KOPT-K1 (cell line): ENCODE data around the gene SCNN1A.
A peak's percentile ranks its signal among the peaks of the same experiment; 100 is the strongest.
"Not testable (repeated sequence)": the region's sequence is repeated elsewhere in the genome, so short reads cannot be mapped to it uniquely, and the experiment has no call there.

Experiments used
- H3K27ac ChIP-seq: fragments of 200-600 bp; sonication (generic); 2 replicates; pipeline ENCODE4 v1.5.1; 2016; ENCODE audit warnings: antibody characterized with exemption, mild to moderate bottlenecking, low read depth, low read length; ENCODE audit not compliant: poor library complexity, severe bottlenecking
- H3K36me3 ChIP-seq: fragments of 200-600 bp; sonication (generic); 2 replicates; pipeline ENCODE4 v1.5.1; 2017; ENCODE audit warnings: antibody characterized with exemption, mild to moderate bottlenecking, low read length, moderate library complexity; ENCODE audit not compliant: insufficient read depth
- H3K9me3 ChIP-seq: fragments of 200-600 bp; sonication (generic); 2 replicates; pipeline ENCODE4 v1.5.1; 2017; ENCODE audit warnings: antibody characterized with exemption, low read length, mild to moderate bottlenecking; ENCODE audit not compliant: insufficient read depth, poor library complexity, severe bottlenecking

SCNN1A gene

GRCh38 chr12:6352193-6353173 is 22.9 kb downstream of the SCNN1A start:
- no peak overlapping the region for H3K27ac ChIP-seq
- H3K36me3 ChIP-seq = no peaks in the 10 kb centered on the region
- H3K9me3 ChIP-seq = no peaks in the 10 kb centered on the region

- Histone ChIP-seq H3K9me3 (no peaks in the 10 kb centered on the region), H3K36me3 (no peaks in the 10 kb centered on the region), H3K27ac (no peak overlapping the region)
Observed at GRCh38 chr12:6351622-6352021, 23.7 kb downstream of the SCNN1A start.

DNA sequence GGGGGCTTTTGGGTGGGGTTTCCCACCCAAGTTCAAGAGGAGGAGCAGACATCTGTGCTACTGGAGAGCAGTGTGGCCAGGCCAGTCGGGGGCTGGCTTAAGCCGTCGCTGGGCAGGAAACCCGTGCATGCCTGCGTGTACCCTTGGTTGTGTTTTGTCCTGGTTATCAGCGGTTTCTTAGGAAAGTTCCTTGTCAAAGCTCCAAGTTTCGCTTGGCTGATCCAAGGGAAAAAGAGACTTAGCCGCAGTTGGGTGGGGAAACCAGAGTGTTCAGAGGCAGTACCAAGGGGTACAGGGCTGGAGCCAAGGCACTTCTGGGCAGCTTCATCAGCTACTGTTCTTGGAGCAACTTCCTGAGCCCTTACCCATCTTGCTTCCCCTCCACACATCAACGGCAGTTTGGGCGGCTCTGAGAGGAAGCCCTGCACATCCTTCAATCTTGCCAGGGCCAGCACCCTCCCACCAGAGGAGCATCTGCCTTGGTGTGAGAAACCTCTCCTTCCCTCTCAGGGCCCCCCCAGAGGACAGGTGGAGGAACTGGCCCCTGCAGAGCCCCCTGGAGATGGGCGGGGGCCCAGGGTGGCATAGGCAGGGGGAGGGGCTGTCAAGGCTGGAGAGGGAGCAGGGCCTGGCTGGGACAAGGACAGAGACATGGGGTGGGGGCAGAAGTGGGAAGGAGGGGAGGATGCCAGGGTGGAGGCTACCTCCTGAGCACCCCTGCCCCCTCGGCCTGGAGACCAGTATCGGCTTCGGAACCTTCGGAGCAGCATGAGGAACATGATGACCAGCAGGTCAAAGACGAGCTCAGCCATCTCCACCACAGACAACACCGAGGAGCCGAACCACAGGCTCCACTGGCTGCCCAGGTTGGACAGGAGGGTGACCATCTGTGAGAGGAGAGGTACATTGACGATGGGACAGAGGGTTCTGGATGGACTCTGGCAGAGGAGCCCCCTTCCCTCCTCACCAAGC is 27.7 kb downstream of the SCNN1A start:
- H3K27ac ChIP-seq = peak overlapping the region; percentile 84

GRCh38 chr12:6346942-6347341 is 28.4 kb downstream of the SCNN1A start:
- Histone ChIP-seq H3K36me3 (no peaks in the 10 kb centered on the region), H3K27ac (peak overlapping the region; percentile 84), H3K9me3 (no peaks in the 10 kb centered on the region)

More for the DNA sequence above, 27.7 kb downstream of the SCNN1A start:
- no peaks in the 10 kb centered on the region for H3K9me3 ChIP-seq
- no peaks in the 10 kb centered on the region for H3K36me3 ChIP-seq

- peak overlapping the region; percentile 84 for H3K27ac ChIP-seq
- H3K9me3 ChIP-seq = no peaks in the 10 kb centered on the region
- no peaks in the 10 kb centered on the region for H3K36me3 ChIP-seq
Observed at GRCh38 chr12:6346235-6346832, 29.0 kb downstream of the SCNN1A start.

DNA sequence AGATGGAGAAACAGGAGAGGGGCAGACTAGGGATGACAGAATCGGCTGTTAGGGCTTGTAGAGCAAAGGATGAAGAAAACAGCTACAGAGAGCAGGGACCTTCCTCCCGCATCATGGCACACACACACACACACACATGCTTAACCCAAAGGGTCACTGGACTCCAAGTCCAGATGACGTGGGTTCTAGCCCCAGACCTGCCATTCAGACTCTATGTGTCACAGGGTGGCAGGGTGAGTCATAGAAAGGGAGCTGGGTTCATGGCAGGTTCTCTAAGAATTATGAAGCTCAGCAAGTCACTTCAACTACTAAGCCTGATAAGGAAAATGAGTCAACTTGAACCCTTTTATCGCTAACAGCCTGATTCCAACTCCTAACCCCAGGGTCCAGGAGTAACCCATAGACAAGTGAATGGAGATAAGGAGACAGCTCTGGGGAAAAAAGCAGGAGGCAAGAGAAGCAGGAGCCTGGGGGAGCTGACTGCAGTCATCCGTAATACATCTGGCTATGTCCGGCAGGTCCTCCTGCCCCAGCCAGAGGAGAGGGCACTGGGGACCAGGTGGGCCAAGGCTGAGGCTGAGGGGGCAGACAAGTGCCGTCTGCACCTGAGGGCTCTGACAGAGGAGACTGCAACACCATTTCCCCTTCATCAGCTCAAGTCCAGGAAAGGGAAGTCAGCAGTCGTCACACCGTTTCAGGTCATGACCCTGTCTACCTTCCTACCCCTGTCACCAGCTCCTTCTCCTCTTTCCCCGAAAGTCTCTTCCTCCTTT is 29.9 kb downstream of the SCNN1A start:
- no peaks in the 10 kb centered on the region for H3K9me3 ChIP-seq
- peak overlapping the region; percentile 84 for H3K27ac ChIP-seq
- H3K36me3 ChIP-seq = no peaks in the 10 kb centered on the region

GRCh38 chr12:6344101-6344660 is 31.2 kb downstream of the SCNN1A start:
- not testable (repeated sequence) for H3K9me3 ChIP-seq, H3K36me3 ChIP-seq
- peak overlapping the region; percentile 99 for H3K27ac ChIP-seq

DNA sequence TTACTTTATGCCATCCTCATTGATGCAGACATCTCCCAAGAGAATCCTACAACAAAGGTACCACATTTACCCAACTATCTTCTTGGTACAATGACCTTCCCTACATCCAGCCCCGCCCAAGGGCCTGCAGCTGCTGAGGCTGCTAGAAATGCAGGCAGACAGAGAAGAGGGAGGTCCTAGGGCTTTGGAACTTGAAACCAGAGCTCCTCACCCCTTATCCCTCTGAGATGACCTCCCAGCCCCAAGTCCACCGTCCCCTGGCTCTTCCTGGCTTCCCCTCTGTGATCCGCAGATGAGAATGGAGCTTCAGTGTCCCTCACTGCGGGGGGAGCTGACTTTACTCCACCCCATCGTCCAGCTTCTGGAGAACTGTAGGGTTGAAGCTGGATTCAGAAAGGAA is 31.8 kb downstream of the SCNN1A start:
- Histone ChIP-seq H3K9me3 (no peaks in the 10 kb centered on the region), H3K27ac (peak overlapping the region; percentile 99), H3K36me3 (no peaks in the 10 kb centered on the region)

DNA sequence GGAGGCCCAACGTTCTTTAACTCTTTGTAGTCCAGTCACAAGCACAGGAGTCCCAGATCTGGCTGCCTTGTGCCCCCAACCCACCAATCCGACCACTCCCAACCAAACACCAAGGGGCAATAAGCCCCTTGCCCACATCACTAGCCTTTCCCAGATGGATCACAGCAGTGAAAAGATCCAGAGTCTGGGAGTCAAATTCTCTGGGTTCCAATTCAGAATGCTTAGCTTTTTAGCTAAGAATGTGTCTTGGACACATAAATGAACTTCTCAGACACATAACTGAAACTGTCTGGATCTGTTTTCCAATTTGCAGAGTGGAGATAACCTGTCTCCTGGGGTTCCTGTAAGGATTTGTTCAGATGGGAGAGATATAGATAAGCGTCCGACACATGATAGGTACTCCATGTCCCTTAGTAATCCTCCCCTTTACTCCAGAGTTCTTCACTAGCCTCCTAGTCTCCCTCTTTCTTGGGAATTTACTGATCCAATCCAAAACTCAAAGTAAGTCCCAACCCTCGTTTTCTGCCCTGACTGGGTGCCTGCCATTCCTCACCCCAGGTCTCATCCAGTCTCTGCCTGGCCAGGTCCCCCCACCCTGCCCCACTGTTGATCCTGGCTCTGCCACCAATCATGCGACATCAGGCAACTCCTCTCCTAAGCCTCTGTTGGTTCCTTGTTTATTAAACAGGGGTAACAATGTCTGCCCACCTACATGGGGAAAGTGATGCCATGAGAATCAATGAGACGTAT is 33.0 kb downstream of the SCNN1A start:
- no peaks in the 10 kb centered on the region for H3K36me3 ChIP-seq

GRCh38 chr12:6341417-6342139 is 33.8 kb downstream of the SCNN1A start, which contains the start of gene TNFRSF1A:
Gene TNFRSF1A, minus strand, starts transcription at chr12:6342076. Its CDS starts 262 bp downstream, at chr12:6341814.
- peak within 1 kb of the TSS; percentile 99 for H3K27ac ChIP-seq
- no peaks in the 10 kb centered on the region for H3K9me3 ChIP-seq
- H3K36me3 ChIP-seq = no peaks in the 10 kb centered on the region

More for the DNA sequence above, 33.0 kb downstream of the SCNN1A start:
- Histone ChIP-seq H3K27ac (peak overlapping the region; percentile 99), H3K9me3 (no peaks in the 10 kb centered on the region)

DNA sequence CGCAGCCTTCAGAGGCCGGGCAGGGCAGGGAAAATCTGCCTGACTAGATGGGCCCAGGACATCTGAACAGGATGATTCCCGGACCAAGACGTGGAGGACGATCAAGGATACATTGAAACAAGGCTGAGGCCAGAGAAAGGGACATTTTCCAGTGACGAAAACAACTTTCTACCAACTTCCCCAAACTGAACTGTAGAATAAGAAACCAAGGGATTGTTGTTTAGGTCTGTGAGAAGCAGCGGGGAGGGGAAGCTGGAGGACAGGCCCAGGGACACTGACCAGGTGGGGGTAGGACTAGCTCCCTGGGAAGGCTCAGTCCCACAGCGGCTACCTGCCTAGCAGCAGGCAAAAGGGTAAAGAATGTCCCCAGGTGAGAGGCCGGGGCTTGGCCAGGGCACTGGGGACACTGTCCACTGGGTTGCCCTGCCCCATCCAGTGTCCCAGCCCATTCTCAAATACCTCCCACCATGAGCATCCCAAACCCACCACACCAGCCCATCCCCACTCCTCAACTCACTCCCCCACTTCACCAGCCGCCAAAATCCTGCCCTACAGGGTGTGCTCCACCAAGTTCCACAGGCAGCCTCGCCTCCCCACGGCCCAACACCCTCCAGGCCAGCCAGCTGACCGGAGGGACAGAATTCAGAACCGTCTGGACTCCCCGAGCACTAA is 34.5 kb downstream of the SCNN1A start:
- H3K27ac ChIP-seq = peak overlapping the region; percentile 99
- H3K9me3 ChIP-seq = no peaks in the 10 kb centered on the region
- H3K36me3 ChIP-seq = no peaks in the 10 kb centered on the region

GRCh38 chr12:6340032-6340638 is 35.2 kb downstream of the SCNN1A start:
- Histone ChIP-seq H3K9me3 (no peaks in the 10 kb centered on the region), H3K36me3 (no peaks in the 10 kb centered on the region), H3K27ac (peak overlapping the region; percentile 99)
